CD4-positive, alpha-beta T cell treated with Interleukin-17A for 1 hour (primary cell): ENCODE results near the gene C6orf58.
A peak's percentile ranks its signal among the peaks of the same experiment; 100 is the strongest.

Source experiments
- DNase-seq: peaks from one replicate; pipeline ENCODE4 v3.0.0-alpha.2; 2020

Gene C6orf58

GRCh38 chr6:127576874-127577273 lies at the start of gene C6orf58:
Gene C6orf58 (plus strand): TSS chr6:127577174. CDS start chr6:127577186, 12 bp downstream.
- DNase-seq, result no peak

- DNase-seq, result no peak
Measured at GRCh38 chr6:127533011-127533410, 44.0 kb upstream of the C6orf58 start.

- no peak for DNase-seq
Measured at GRCh38 chr6:127533736-127534135, 43.2 kb upstream of the C6orf58 start.

GRCh38 chr6:127538750-127539264 lies 38.2 kb upstream of the C6orf58 start:
- DNase-seq, result no peak

GRCh38 chr6:127539272-127539671 lies 37.7 kb upstream of the C6orf58 start:
- DNase-seq, result peak; percentile 20

GRCh38 chr6:127547215-127547614 lies 29.8 kb upstream of the C6orf58 start:
- DNase-seq, result peak; percentile 8

GRCh38 chr6:127547904-127548649 lies 28.9 kb upstream of the C6orf58 start:
- DNase-seq, result no peak

GRCh38 chr6:127550403-127550802 lies 26.6 kb upstream of the C6orf58 start:
- DNase-seq, result no peak

GRCh38 chr6:127554435-127555006 lies 22.5 kb upstream of the C6orf58 start:
- DNase-seq, result peak; percentile 13

GRCh38 chr6:127561660-127562059 lies 15.3 kb upstream of the C6orf58 start:
- no peak for DNase-seq

- DNase-seq, result no peak
Measured at GRCh38 chr6:127564761-127565160, 12.2 kb upstream of the C6orf58 start.

GRCh38 chr6:127566119-127566518 lies 10.9 kb upstream of the C6orf58 start:
- no peak for DNase-seq

- DNase-seq, result no peak
Measured at GRCh38 chr6:127566651-127567050, 10.3 kb upstream of the C6orf58 start.

GRCh38 chr6:127567476-127567875 lies 9.5 kb upstream of the C6orf58 start:
- DNase-seq, result no peak

GRCh38 chr6:127570739-127571389 lies 6.1 kb upstream of the C6orf58 start:
- DNase-seq, result no peak

- DNase-seq, result no peak
Measured at GRCh38 chr6:127578900-127579299, 1.9 kb downstream of the C6orf58 start.

GRCh38 chr6:127581576-127581975 lies 4.6 kb downstream of the C6orf58 start:
- DNase-seq, result no peak

GRCh38 chr6:127582777-127583462 lies 5.9 kb downstream of the C6orf58 start:
- DNase-seq, result no peak

- no peak for DNase-seq
Measured at GRCh38 chr6:127585123-127585522, 8.1 kb downstream of the C6orf58 start.

- no peak for DNase-seq
Measured at GRCh38 chr6:127586372-127586771, 9.4 kb downstream of the C6orf58 start.

GRCh38 chr6:127587875-127588274 lies 10.9 kb downstream of the C6orf58 start:
- DNase-seq, result no peak

GRCh38 chr6:127589135-127589534 lies 12.2 kb downstream of the C6orf58 start:
- no peak for DNase-seq

GRCh38 chr6:127590344-127590743 lies 13.4 kb downstream of the C6orf58 start:
- DNase-seq, result no peak
